Neural progenitor cell (in vitro differentiated cells): Measurements from ENCODE around the gene H6PD. TPM values are rescaled to one million over a fixed set of nuclear protein-coding genes. Genes with fewer than 3 reads are reported as not detected.
A peak's percentile ranks its signal among the peaks of the same experiment; 100 is the strongest.

Experiments
- DNase-seq: peaks from one replicate; pipeline ENCODE4 v3.0.0-alpha.2; 2016; ENCODE audit warnings: low spot score
- H2AFZ ChIP-seq: fragments of 200-600 bp; sonication (generic); replicated peaks from 2 replicates; pipeline ENCODE4 v1.6.1; 2016; ENCODE audit warnings: antibody characterized with exemption
- H3F3A ChIP-seq: fragments of 200-600 bp; sonication (generic); 2 replicates; pipeline ENCODE4 v1.6.1; 2016; ENCODE audit warnings: antibody characterized with exemption, low read depth
- H3K27ac ChIP-seq: fragments of 200-600 bp; sonication (generic); 2 replicates; pipeline ENCODE4 v1.5.1; 2016; ENCODE audit warnings: mild to moderate bottlenecking
- H3K27me3 ChIP-seq: fragments of 200-600 bp; sonication (generic); 2 replicates; pipeline ENCODE4 v1.6.1; 2016; ENCODE audit warnings: mild to moderate bottlenecking, moderate library complexity
- H3K36me3 ChIP-seq: fragments of 200-600 bp; sonication (generic); 2 replicates; pipeline ENCODE4 v1.5.1; 2016
- H3K4me1 ChIP-seq: fragments of 200-600 bp; sonication (generic); 2 replicates; pipeline ENCODE4 v1.6.1; 2016; ENCODE audit warnings: mixed run types
- H3K4me2 ChIP-seq: fragments of 200-600 bp; sonication (generic); 2 replicates; pipeline ENCODE4 v1.6.1; 2016
- H3K4me3 ChIP-seq: fragments of 200-600 bp; sonication (generic); 2 replicates; pipeline ENCODE4 v1.5.1; 2016
- H3K79me2 ChIP-seq: fragments of 200-600 bp; sonication (generic); 2 replicates; pipeline ENCODE4 v1.6.1; 2016; ENCODE audit warnings: low read depth
- H3K9ac ChIP-seq: fragments of 200-600 bp; sonication (generic); 2 replicates; pipeline ENCODE4 v1.6.1; 2016
- H3K9me3 ChIP-seq: fragments of 200-600 bp; sonication (generic); 2 replicates; pipeline ENCODE4 v1.5.1; 2016; ENCODE audit warnings: low read depth
- H4K20me1 ChIP-seq: fragments of 200-600 bp; sonication (generic); 2 replicates; pipeline ENCODE4 v1.6.1; 2016; ENCODE audit warnings: low read depth
- H3K27ac Mint-ChIP-seq: 3 replicates; pipeline ENCODE4 v1.8.0; 2021; ENCODE audit warnings: mixed read lengths
- H3K27me3 Mint-ChIP-seq: 2 replicates; pipeline ENCODE4 v1.8.0; 2022; ENCODE audit warnings: low read depth, mild to moderate bottlenecking, inconsistent platforms, moderate library complexity, mixed read lengths; ENCODE audit not compliant: insufficient read depth
- H3K36me3 Mint-ChIP-seq: 3 replicates; pipeline ENCODE4 v1.8.0; 2021; ENCODE audit warnings: mixed read lengths
- H3K4me1 Mint-ChIP-seq: 3 replicates; pipeline ENCODE4 v1.8.0; 2021; ENCODE audit warnings: mixed read lengths
- H3K4me3 Mint-ChIP-seq: 3 replicates; pipeline ENCODE4 v1.8.0; 2021; ENCODE audit warnings: mild to moderate bottlenecking, moderate library complexity, mixed read lengths
- H3K9me3 Mint-ChIP-seq: 3 replicates; pipeline ENCODE4 v1.8.0; 2020; ENCODE audit warnings: mixed read lengths
- CTCF ChIP-seq: fragments of 200-600 bp; sonication (generic); IDR thresholded peaks from 2 replicates; pipeline ENCODE4 v1.5.1; 2017; ENCODE audit warnings: antibody characterized with exemption, mild to moderate bottlenecking
- EZH2 ChIP-seq: fragments of 200-600 bp; sonication (generic); IDR thresholded peaks from 2 replicates; pipeline ENCODE4 v1.6.1; 2017; ENCODE audit warnings: antibody characterized with exemption, mild to moderate bottlenecking, moderate library complexity
- EZH2phosphoT487 ChIP-seq: fragments of 200-600 bp; sonication (generic); IDR thresholded peaks from 2 replicates; pipeline ENCODE4 v1.6.1; 2017; ENCODE audit warnings: antibody characterized with exemption
- total RNA-seq: library from RNA; depleted of rRNA; stranded (reverse); fragments of >200 nt; gene quantifications from 2 replicates; pipeline ENCODE4 v1.2.3, GENCODE V29; 2015; ENCODE audit warnings: low replicate concordance

The H6PD gene
- total RNA-seq, 1 donor from 2014 or later, result 6.0 TPM

- TF ChIP-seq EZH2 (no peak), CTCF (no peak), EZH2phosphoT487 (no peak)
- Mint-ChIP-seq H3K27ac (peak overlapping the region; percentile 90), H3K4me1 (peaks cover 37% of the 10 kb centered on the region), H3K9me3 (no peaks in the 10 kb centered on the region), H3K36me3 (no peaks in the 10 kb centered on the region), H3K4me3 (no peak overlapping the region), H3K27me3 (peaks cover 13% of the 10 kb centered on the region)
- Histone ChIP-seq H3K9ac (no peak overlapping the region), H3K4me3 (no peak overlapping the region), H3K27ac (no peak overlapping the region), H3K27me3 (no peaks in the 10 kb centered on the region), H3K4me2 (no peak overlapping the region), H3F3A (no peaks in the 10 kb centered on the region), H3K9me3 (no peaks in the 10 kb centered on the region), H3K36me3 (no peaks in the 10 kb centered on the region), H4K20me1 (no peaks in the 10 kb centered on the region), H2AFZ (no peak overlapping the region), H3K4me1 (no peaks in the 10 kb centered on the region), H3K79me2 (no peaks in the 10 kb centered on the region)
- no peak for DNase-seq
Observed at GRCh38 chr1:9309080-9309479, 74.5 kb downstream of the H6PD start.

DNA sequence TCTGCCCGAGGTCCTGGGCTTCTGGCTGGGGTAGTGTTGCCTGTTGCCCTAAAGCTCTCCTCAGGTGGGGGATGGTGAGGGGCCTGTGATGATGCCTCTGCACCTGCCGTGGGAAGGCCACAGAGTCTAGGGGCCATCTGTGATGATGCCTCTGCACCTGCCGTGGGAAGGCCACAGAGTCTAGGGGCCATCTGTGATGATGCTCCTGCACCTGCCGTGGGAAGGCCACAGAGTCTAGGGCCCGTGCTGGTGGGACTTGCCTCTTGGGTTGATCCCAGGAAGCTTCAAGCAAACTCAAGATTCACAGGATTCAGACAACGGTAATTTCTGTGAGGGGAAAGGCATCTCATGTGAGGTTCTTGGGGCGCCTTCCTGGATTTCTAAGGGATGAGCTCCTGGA, 75.4 kb downstream of the H6PD start:
- no peaks in the 10 kb centered on the region for H3F3A ChIP-seq
- H3K4me3 Mint-ChIP-seq, result no peak overlapping the region
- H4K20me1 ChIP-seq, result no peaks in the 10 kb centered on the region
- no peaks in the 10 kb centered on the region for H3K36me3 Mint-ChIP-seq
- no peak overlapping the region for H3K9ac ChIP-seq
- H2AFZ ChIP-seq, result no peak overlapping the region
- TF ChIP-seq EZH2phosphoT487, result no peak
- no peak overlapping the region for H3K4me2 ChIP-seq
- no peak for DNase-seq
- peaks cover 13% of the 10 kb centered on the region for H3K27me3 Mint-ChIP-seq
- H3K4me1 Mint-ChIP-seq, result peaks cover 43% of the 10 kb centered on the region
- H3K4me1 ChIP-seq, result no peaks in the 10 kb centered on the region
- no peaks in the 10 kb centered on the region for H3K79me2 ChIP-seq
- no peak overlapping the region for H3K4me3 ChIP-seq
- no peaks in the 10 kb centered on the region for H3K36me3 ChIP-seq
- H3K9me3 Mint-ChIP-seq, result no peaks in the 10 kb centered on the region
- no peaks in the 10 kb centered on the region for H3K27me3 ChIP-seq
- H3K27ac ChIP-seq, result no peak overlapping the region
- no peaks in the 10 kb centered on the region for H3K9me3 ChIP-seq
- H3K27ac Mint-ChIP-seq, result no peak overlapping the region

GRCh38 chr1:9311029-9311428, 76.5 kb downstream of the H6PD start:
- H3K9me3 ChIP-seq, result no peaks in the 10 kb centered on the region
- no peak overlapping the region for H3K27ac ChIP-seq
- H3K36me3 ChIP-seq, result no peaks in the 10 kb centered on the region
- no peaks in the 10 kb centered on the region for H3K4me1 ChIP-seq
- H3K9me3 Mint-ChIP-seq, result no peaks in the 10 kb centered on the region
- H2AFZ ChIP-seq, result no peak overlapping the region
- no peak overlapping the region for H3K4me3 ChIP-seq
- H3K36me3 Mint-ChIP-seq, result no peaks in the 10 kb centered on the region
- H3K9ac ChIP-seq, result no peak overlapping the region
- no peak overlapping the region for H3K27ac Mint-ChIP-seq
- H3K4me3 Mint-ChIP-seq, result no peak overlapping the region
- TF ChIP-seq EZH2phosphoT487, result no peak
- no peak for TF ChIP-seq CTCF
- no peak for TF ChIP-seq EZH2
- H3K4me2 ChIP-seq, result no peak overlapping the region
- no peaks in the 10 kb centered on the region for H3K79me2 ChIP-seq
- H4K20me1 ChIP-seq, result no peaks in the 10 kb centered on the region
- peaks cover 50% of the 10 kb centered on the region for H3K4me1 Mint-ChIP-seq
- no peak for DNase-seq
- no peaks in the 10 kb centered on the region for H3K27me3 ChIP-seq
- peaks cover 13% of the 10 kb centered on the region for H3K27me3 Mint-ChIP-seq
- H3F3A ChIP-seq, result no peaks in the 10 kb centered on the region

DNA sequence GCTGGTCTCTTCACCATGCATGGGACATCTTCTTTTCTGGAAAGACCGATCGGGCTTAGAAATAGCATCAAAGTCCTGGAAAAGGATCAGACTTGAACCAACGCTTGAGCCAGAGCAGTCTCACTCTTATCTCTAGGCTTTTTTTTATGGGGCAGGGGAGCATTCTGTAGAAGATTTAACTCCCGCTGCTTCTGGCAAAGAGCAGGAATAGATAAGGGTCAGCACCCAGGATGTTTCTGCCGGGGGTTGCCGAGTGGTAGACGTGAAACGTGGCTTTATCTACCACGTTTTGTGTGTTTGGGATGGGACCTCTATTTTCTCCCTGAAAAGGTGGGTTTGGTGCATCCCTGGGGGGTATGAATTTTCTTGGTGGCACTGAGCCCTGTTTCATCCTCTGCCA, 76.9 kb downstream of the H6PD start:
- Histone ChIP-seq H3K9me3 (no peaks in the 10 kb centered on the region), H3K79me2 (no peaks in the 10 kb centered on the region), H3K27ac (no peak overlapping the region), H3K36me3 (no peaks in the 10 kb centered on the region), H3K27me3 (no peaks in the 10 kb centered on the region), H3F3A (no peaks in the 10 kb centered on the region), H3K9ac (no peak overlapping the region), H3K4me3 (no peak overlapping the region), H2AFZ (no peak overlapping the region), H3K4me1 (no peaks in the 10 kb centered on the region), H3K4me2 (no peak overlapping the region), H4K20me1 (no peaks in the 10 kb centered on the region)
- no peaks in the 10 kb centered on the region for H3K9me3 Mint-ChIP-seq
- no peaks in the 10 kb centered on the region for H3K36me3 Mint-ChIP-seq
- no peak for DNase-seq
- TF ChIP-seq CTCF (no peak), EZH2 (no peak), EZH2phosphoT487 (no peak)
- no peak overlapping the region for H3K27ac Mint-ChIP-seq
- no peak overlapping the region for H3K4me3 Mint-ChIP-seq
- H3K27me3 Mint-ChIP-seq, result peaks cover 11% of the 10 kb centered on the region
- H3K4me1 Mint-ChIP-seq, result peaks cover 48% of the 10 kb centered on the region
